Activated T-cell treated with anti-CD3 and anti-CD28 coated beads, Interleukin-2, amount 50 U/mL, for 1 hour (primary cell): ENCODE data around the gene USP47.

Source experiments
- DNase-seq: peaks from one replicate; pipeline ENCODE4 v3.0.0-alpha.2; 2020

The USP47 gene

DNA sequence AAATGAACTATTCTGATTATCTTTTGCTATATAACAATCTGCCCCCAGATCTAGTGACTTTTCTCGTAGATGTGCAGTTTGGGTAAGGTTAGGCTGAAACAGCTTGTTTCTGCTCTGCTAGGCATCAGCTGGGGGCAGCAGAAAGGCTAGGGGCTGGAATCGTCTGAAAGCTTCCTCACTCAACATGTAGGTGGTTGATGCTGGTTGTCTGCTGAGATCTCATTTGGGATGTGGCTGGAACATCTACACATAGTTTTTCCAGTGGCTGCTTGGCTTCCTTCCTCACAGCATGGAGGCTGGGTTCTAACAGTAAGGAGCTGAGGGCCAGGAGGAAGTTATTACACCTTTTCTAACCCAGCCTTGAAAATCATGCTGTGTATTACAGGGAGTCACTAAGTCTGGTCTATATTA is 30.2 kb downstream of the USP47 start:
- DNase-seq, result no peak

DNA sequence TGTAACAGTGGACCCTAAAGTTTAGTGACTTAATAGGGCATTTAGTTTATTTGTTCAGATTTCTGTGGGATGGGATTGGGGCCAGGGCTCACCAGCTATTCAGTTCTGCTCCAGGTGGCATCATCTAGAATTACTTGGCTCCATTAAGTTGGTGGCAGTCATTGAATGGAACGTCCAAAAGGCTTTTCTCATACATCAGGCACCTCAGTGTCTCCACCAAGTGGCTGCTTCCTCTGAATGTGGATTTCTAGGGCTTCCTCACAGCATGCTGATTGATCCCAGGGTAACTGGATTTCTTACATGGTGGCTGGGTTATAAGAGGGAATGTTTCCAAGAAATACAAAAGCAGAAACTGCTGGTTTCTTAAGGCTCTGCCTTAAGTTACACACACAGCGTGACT is 34.7 kb downstream of the USP47 start:
- no peak for DNase-seq

DNA sequence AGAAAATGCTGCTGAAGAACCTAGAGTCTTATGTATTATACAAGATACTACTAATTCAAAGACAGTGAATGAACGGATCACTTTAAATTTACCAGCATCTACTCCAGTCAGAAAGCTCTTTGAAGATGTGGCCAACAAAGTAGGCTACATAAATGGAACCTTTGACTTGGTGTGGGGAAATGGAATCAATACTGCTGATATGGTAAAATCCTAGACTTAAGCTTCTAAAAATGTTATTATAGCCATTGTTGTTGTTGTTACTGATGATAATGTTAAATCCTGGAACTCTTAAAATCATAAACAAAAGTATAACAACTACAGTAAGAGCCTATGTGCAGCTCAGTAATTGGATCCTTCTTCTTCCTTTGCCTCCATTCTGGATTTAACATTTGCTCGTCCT is 38.4 kb downstream of the USP47 start:
- DNase-seq, result no peak

DNA sequence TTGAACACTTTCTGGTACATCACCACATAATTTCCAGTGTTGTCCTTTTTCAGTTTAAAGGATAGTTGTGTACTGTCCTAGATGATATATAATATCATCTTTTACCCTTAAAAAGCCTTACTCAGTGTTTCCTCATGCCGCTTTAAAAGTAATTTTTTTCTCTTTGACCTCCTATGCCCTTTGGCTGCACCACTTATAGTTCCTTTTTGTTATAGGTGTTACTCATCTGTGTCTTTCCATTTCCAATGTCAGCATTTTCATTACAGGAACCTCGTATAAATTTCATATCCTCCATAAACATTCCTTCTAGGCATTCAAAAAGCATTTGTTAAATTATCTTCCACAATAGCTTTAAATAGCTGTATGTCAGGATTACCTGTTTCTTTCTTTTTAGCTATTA is 40.8 kb downstream of the USP47 start:
- no peak for DNase-seq

DNA sequence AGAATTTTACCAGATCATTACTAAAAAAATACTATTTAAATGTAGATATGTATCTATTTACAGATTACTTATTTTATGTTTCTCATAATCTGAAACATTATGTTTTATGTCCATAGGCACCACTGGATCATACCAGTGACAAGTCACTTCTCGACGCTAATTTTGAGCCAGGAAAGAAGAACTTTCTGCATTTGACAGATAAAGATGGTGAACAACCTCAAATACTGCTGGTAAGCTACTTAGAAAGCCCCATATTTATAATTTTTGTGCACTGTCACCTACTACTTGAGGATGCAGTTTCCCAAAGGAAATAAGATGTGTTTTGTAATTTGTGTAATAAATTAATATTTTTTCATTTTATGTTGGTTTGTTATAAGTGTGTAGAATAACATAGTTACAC is 42.6 kb downstream of the USP47 start:
- DNase-seq, result no peak

DNA sequence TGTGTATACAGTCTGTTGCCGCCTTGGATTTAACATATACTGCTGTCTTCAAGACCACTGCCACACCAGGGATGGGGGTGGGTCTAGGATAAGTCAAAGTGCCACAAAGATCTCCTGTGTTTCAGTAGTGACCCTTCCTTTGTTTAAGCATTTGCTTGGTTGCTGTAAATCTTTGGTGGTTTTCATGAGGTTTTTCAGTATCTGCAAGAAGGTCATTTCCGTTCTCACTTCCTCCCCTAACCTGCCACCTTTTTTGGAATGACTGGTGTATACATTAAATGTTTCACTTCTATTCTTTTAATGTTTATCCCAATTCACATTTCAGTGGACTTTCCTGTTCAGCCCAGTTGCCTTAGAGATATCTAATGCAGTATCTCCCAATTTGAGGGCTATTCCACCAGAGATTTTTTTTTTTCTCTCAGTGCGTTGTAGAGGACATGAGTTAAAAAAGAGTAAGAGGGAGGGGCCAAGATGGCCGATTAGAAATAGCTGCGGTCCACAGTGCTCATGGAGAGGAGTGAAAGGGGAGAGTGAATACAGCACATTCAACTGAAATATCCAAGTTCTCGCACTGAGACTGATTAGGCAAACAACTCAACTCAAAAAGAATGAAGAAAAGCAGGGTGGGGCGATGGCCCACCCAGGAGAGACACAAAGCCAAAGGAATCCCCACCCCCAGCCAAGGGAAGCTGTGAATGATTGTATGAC is 43.2 kb downstream of the USP47 start:
- DNase-seq, result no peak

DNA sequence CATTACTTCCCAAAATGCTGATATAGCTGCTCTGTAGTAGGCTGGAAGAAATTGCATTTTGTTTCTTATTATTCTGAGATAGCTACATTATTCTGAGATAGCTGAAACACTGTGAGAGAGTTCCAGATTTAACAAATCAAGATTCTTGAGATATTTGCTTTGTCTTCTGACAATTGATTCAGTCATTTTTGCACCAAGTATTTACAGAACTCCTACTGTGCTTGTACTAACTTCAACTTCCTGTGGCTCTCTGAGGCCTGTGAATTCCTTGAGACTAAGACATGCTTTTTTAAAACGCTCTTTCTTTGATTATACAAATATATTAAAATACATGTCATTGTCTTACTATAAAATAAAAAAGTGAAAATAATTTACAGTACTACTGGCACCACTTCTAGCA is 52.7 kb downstream of the USP47 start:
- DNase-seq, result no peak

DNA sequence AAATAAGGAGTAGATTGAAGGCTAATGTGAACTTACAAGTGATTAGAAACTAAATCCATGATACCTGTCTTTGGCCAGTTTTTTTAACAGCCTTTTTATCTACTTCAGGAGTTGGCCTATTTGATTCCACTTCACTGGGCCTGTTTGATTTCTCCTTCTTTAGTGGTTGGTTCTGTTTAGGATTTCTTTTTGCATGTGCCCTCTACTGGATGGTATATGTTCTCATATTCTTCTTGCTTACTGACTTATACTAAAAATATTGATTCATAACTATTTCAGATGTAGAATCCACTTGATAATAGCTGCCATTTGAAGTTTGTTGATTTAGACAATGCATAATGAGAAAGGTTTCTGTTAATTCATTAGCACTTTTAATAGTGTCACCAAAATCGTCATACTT is 53.9 kb downstream of the USP47 start:
- DNase-seq, result no peak

DNA sequence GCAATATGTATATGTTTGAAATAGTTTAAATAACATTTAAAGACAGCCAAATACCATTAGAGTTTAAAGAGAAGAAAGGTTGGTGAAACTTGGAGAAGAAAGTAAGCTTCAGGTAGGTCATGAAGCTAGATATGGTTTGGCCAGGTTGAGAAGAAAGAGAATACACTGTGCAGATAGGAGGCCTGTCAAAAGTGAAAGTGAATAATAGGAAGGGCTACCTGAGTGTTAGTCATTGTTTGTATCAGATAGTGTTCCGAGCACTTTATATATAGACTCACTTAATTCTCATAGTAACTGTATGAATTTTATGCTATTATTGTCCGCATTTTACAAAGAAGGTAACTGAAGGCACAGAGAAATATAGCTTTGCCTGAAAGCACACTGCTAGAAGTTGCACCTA is 56.9 kb downstream of the USP47 start:
- no peak for DNase-seq

DNA sequence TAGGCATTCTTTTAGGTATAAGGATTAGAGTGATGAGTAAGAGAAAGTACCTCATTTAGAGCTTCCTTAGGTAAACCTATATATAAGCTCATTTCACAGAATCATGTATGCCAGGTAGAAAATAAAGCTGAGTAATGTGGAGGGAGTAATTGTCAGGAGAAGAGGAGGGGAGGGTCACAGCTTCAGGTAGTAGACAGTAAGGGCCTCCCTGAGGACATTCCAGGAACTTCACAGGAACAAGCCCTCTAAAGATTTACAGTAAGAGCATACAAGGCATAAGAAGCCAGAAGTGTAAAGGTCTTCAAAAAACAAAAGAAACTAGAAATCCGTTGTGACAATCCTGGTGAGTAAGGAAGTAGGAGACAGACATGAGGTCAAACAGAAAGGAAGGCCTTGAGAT is 57.6 kb downstream of the USP47 start:
- DNase-seq, result no peak

DNA sequence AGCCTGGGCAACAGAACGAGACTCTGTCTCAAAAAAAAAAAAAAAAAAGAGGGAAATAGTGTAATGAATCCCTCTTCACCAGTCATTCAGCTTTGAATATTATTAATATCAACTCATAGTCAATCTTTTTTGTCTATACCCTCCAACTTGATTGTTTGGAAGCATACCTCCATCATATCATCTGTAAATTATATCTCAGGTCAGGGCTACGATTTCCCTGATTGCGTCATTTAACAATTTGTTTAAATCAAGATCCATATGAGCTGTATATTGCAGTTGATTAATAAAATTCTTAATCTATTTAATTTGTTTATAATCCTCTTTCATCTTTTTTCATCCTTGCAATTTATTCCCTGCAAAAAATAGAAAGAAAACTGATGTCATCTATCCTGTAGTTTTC is 60.2 kb downstream of the USP47 start:
- no peak for DNase-seq

DNA sequence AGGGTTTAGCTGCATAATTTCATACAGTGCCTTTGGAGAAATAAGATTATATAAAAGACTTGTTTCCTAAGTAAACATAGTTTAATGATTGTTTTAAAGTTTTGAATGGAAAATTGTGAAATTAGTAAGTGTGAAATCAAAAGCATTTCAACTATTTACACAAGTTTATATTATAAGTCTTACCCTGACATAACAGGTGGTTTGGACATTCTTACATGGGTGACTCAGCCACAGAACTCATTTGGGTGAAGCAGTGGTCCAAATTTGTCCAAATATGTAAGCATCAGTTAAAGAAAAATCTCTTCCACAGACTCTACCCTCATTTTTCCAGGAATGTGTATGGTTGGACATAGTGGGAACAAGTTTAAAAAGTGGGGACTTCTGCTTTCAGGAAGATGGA is 68.0 kb downstream of the USP47 start:
- DNase-seq, result no peak

DNA sequence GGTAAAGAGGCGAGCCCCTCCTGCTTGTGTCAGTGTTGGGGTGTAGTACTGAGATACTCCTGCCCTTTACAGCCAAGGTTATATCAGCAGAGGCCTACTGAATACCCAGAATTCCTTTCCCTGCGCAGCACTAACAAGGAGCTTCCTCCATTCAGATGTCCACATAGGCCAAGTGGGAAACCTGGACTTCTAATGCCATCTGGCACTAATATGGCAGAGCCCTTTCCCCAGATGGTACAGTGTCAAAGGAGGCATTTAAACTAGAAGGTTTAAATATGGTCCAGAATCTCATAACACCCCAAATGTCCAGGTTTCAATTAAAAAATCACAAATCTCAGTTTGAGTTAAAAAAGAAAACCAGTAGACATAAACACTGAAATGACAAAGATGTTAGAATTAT is 68.8 kb downstream of the USP47 start:
- no peak for DNase-seq

DNA sequence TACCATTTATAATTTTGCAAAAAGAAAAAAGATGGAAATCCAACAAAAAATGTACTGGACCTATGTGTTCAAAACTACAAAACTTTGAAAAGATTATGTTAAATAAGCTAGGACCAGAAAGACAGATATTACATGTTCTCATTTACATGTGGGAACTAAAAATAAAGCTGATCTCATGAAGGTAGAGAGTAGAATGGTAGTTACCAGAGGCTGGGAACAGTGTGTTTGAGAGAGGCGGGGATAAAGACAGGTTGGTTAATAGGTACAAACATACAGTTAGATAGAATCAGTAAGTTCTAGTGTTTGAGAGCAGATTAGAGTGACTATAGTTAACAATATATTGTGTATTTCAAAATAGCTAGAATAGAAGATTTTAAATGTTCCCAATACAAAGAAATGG is 71.6 kb downstream of the USP47 start:
- DNase-seq, result no peak

DNA sequence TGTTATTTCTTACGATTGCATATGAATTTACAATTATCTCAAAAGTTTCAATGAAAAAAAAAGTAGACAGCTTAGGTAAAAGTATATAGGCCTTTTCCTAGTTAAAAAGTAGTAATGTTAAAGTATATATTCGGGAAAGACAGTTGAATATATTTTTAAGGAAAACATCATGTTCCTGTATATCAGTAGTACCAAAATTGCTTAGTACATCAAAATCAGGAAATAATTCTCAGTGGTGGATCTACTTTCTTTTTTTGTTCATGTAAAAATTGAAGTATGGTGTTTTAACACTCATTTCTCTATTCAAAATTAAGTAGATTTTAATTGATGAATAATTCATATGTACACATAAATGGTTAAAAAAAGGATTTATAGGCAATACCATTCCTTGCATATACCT is 73.9 kb downstream of the USP47 start:
- no peak for DNase-seq

DNA sequence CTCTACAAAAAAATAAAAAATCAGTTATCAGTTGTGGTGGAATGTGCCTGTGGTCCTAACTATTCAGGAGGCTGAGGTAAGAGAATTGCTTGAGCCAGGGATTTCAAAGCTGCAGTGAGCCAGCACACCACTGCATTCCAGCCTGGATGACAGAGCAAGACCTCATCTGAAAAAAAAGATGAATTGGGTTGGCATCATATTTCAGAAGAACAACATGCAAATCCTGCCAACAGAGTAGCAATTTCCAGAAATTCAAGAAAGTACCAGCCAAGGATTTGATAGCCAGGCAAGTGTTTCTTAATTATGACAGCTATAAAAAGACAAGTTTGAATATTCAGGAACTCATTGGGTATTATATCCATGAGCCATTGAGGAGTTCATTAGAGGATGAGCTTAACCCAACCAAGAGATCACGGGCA is 75.2 kb downstream of the USP47 start:
- no peak for DNase-seq

DNA sequence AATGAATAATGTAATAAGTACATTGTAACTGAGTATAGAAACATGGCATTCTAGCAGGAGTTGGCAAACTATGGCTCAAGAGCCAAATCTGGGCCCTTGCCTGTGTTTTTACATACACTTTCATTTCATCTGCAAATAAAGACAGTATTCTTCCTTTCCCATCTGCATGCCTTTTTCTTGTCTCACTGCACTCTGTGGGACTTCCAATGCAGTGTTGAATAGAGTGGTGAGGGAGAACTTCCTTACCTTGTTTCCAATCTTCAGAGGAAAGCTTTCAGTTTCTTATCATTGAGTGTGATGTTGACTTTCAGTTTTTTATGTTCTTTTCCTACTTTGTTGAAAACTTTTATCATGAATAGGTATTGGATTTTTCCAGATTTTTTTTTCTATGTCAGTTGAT is 82.1 kb downstream of the USP47 start:
- no peak for DNase-seq

DNA sequence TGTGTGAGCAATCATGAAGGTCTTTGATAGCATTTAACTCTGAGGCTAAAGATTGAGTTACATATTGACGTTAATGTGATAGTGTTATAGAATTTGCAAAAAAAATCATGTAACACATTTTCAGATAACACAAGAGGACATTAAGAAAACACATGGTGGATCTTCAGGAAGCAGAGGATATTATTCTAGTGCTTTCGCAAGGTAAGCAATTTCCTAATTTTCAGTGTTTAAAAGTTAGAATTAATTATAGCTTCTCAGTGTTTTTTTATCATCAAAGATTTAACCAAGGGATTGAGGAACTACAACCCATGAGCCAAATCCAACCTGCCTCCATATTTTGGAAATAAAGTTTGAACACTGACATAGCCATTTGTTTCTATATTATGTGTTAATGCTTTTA is 88.1 kb downstream of the USP47 start:
- no peak for DNase-seq

DNA sequence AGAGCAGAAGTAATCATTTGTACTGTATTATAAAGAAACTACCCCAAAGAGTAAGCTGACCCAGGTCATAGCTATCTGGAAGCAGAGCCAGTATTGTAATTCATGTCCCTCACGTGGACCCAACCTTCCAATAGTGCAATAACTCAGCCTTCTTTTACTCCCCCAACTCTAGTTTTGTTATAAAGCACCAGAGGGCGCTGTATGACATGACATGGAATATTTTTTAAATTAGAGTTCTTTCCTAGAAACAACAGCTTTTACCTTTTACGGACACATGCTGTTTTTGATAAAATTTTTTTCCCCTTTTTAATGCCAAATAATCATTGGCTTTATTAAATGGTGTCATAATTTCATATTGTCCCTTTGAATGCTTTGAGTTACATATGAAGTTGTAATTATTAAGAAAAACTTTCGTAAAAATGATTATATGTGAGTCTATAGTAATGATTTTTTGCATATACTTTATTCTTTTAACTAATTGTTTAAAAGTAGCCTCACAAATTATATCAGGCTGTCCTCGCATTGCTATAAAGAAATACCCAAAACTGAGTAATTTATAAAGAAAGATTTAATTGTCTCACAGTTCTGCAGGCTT is 89.8 kb downstream of the USP47 start:
- DNase-seq, result no peak

DNA sequence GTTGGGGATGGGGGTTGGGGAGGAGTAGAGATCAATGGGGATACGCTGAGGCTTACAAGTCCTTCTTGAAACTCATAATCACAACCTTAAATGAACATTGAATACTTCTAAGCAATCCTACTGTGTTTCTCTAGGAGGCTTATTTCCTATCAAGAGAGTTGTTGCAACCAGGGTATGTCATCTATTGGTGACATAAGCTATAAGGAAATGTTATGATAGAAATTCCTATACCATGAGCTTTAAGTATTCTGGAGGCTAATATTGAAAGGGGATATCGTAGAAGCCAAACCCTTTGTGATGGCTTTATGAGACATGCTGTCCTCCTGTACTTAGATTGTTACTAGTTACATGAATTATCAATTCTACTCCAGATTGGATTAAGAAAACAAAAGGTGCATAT is 93.8 kb downstream of the USP47 start:
- no peak for DNase-seq

DNA sequence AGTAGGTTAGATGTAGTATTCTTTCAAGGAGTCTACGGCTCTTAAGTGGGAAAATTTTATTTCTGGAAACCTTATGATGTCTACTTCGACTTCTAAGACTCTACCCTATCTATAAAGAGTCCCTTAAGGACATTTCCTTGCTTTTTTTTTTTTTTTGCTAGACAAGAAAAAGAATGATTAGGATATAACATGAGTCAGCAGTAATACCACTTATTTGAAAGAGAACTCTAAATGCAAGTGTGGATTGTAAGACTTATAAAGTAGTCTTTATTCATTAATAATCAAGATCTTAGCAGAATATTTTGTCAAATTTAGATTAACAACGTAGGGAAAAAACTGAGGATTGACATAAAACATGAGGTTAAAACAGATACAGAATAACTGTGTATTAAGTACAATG is 95.7 kb downstream of the USP47 start:
- no peak for DNase-seq

DNA sequence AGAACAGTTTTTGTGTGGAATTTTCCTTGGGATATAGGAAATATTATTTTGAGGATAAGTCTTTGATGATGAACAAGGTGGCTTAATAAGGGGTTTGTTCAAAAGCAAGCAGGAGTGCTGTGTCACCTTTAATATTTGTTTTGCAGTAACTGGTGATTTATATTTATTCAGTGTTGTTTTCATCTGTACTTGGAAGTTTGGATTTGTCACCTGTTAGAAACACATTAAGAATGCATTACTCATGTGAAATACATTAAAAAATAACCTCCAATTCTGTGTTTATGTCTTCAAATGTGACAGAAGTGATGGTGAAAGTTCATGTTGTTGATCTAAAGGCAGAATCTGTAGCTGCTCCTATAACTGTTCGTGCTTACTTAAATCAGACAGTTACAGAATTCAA is 96.2 kb downstream of the USP47 start:
- no peak for DNase-seq

DNA sequence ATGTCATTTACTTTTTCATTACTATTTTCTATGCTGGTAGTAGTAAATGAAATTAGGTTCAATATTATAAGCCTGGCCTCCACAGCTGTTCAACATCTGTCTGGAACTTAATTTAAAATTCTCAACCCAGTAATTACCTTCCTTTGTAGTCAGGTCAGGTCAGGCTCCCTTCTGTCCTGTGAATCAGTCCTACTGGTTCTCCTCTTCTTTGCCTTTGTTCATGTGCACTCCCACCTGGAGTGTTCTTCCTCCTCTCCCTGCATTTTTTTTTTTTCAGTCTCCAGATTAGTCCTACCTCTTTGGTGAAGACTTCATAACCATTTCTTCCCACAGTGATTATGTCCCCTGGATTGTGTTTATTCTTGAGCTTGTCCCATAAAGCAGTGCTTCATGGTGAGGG is 98.8 kb downstream of the USP47 start:
- DNase-seq, result no peak

DNA sequence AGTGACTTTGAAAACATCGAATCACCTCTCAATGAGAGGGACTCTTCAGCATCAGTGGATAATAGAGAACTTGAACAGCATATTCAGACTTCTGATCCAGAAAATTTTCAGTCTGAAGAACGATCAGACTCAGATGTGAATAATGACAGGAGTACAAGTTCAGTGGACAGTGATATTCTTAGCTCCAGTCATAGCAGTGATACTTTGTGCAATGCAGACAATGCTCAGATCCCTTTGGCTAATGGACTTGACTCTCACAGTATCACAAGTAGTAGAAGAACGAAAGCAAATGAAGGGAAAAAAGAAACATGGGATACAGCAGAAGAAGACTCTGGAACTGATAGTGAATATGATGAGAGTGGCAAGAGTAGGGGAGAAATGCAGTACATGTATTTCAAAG is 100.9 kb downstream of the USP47 start:
- no peak for DNase-seq

DNA sequence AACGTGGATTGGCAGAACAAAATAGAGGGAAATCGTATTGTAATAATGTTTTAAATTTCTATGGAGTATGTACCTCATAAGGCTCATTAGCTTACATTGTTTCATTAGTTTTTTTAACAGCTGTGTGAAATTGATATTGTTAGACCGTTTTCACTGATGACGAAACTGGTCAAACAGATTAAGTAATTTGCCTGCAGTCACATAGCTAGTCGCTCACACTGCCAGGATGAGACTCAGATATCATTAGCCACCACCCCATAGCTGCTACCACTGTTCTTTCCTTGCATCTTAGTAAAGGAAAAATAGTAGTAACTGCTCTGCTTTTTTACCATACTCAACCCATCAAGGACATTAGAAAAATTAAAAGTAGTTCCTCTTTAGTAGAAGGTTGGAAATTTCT is 102.7 kb downstream of the USP47 start:
- DNase-seq, result no peak
